Esophagus squamous epithelium (tissue), 5 donors: ENCODE data around the gene IL10. TPM values are rescaled to one million over a fixed set of nuclear protein-coding genes. Genes with fewer than 3 reads are reported as not detected.
"Not testable (repeated sequence)": the region's sequence is repeated elsewhere in the genome, so short reads cannot be mapped to it uniquely, and the experiment has no call there.

Experiments
- DNase-seq: peaks from one replicate; lab custom pipeline; 2025; lab: John Stamatoyannopoulos, UW
- H3K27ac ChIP-seq, 4 donors: fragments of 200-600 bp; sonication (generic); one replicate each; pipeline ENCODE4 v1.5.1; 2016 to 2019; ENCODE audit warnings: mild to moderate bottlenecking in 1 of 4
- H3K27me3 ChIP-seq, 4 donors: fragments of 200-600 bp; sonication (generic); 1 replicate in 3 of 4; 2 replicates in 1 of 4; pipeline versions ENCODE4 v1.5.1 to v1.6.0; 2017 to 2021; ENCODE audit warnings: antibody characterized with exemption in 1 of 4
- H3K36me3 ChIP-seq, 3 donors: fragments of 200-600 bp; sonication (generic); one replicate each; pipeline ENCODE4 v1.5.1; 2016 to 2019
- H3K4me1 ChIP-seq, 3 donors: fragments of 200-600 bp; sonication (generic); one replicate each; pipeline ENCODE4 v1.5.1; 2017 to 2019
- H3K4me3 ChIP-seq, 4 donors: fragments of 200-600 bp; sonication (generic); 1 replicate in 3 of 4; 2 replicates in 1 of 4; pipeline ENCODE4 v1.5.1; 2016 to 2019; ENCODE audit warnings: mild to moderate bottlenecking in 2 of 4, moderate library complexity in 1 of 4
- H3K9me3 ChIP-seq, 3 donors: fragments of 200-600 bp; sonication (generic); one replicate each; pipeline ENCODE4 v1.5.1; 2016 to 2019
- POLR2A ChIP-seq, 4 donors: fragments of 450-650 bp; IDR thresholded peaks; one replicate each; pipeline ENCODE4 v1.6.1; 2017; ENCODE audit warnings: antibody characterized with exemption in 4 of 4, mild to moderate bottlenecking in 4 of 4, moderate library complexity in 3 of 4
- WGBS, 2 donors: methylation state at CpG; one replicate each; pipeline ENCODE4 v1.1.5; 2018; 5-methylcytosine and 5-hydroxymethylcytosine counted together
- intact Hi-C: fragments of 100-400 bp; cut with DNase I; formaldehyde crosslinking; loops from one replicate; pipeline ENCODE4 v1.15.0; 2022
- total RNA-seq, 4 donors: library from RNA; depleted of rRNA; stranded (reverse); fragments of >200 nt; gene quantifications; one replicate each; pipeline ENCODE4 v1.1.0, GENCODE V29; 2016
- TF ChIP-seq, protein P1 (sequence below), 6 experiments: fragments of 450-650 bp in 4 of 6; fragments of 200-600 bp in 2 of 6; sonication (generic) in 2 of 6; IDR thresholded peaks; one replicate each; pipeline ENCODE4 v1.5.1; 2016 to 2019; ENCODE audit warnings: antibody characterized with exemption in 6 of 6, mild to moderate bottlenecking in 4 of 6, moderate library complexity in 4 of 6
- donor health status: DM: yes; HTN: yes; CAD: no.

IL10 gene
- total RNA-seq, 4 donors from 2014 or later: 0.70 to 2.5 (median 1.5) TPM; not detected in 1

DNA sequence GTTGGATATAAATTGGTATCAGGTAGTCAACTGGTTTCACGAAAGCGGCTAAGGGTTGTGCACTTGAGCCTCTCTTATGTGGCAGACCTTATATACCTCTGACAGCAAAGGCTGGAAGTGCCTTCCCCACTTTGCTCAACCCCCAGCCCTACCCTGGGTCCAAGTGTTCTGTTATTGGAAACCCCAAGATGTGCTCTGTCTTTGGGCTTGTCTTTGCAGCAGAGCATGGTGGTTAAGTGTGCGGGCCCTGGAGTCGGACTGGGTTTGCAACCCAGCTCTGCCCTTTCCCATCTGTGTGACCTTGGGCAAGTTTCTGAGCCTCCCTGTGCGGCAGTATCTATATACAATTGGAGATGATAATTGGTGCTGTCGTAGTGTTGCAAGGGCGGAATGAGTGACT lies 11.2 kb upstream of the IL10 start:
- no peak overlapping the region for H3K4me3 ChIP-seq
- intact Hi-C loops: no loop called here
- H3K36me3 ChIP-seq: no peaks in the 10 kb centered on the region
- H3K27me3 ChIP-seq: no peaks in the 10 kb centered on the region
- H3K9me3 ChIP-seq: no peaks in the 10 kb centered on the region
- H3K27ac ChIP-seq: no peak overlapping the region
- peaks cover 0 to 7% (median 0%) of the 10 kb centered on the region in 3 donors for H3K4me1 ChIP-seq
- no peak for DNase-seq
- 81 to 97% methylated on average over 4 to 7 of the region's 7 CpGs for WGBS, 2 donors
- no peak for TF ChIP-seq POLR2A (IDR thresholded peaks at IDR 0.05)
- TF ChIP-seq, protein P1, sequence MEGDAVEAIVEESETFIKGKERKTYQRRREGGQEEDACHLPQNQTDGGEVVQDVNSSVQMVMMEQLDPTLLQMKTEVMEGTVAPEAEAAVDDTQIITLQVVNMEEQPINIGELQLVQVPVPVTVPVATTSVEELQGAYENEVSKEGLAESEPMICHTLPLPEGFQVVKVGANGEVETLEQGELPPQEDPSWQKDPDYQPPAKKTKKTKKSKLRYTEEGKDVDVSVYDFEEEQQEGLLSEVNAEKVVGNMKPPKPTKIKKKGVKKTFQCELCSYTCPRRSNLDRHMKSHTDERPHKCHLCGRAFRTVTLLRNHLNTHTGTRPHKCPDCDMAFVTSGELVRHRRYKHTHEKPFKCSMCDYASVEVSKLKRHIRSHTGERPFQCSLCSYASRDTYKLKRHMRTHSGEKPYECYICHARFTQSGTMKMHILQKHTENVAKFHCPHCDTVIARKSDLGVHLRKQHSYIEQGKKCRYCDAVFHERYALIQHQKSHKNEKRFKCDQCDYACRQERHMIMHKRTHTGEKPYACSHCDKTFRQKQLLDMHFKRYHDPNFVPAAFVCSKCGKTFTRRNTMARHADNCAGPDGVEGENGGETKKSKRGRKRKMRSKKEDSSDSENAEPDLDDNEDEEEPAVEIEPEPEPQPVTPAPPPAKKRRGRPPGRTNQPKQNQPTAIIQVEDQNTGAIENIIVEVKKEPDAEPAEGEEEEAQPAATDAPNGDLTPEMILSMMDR (IDR thresholded peaks at IDR 0.05): no peak

DNA sequence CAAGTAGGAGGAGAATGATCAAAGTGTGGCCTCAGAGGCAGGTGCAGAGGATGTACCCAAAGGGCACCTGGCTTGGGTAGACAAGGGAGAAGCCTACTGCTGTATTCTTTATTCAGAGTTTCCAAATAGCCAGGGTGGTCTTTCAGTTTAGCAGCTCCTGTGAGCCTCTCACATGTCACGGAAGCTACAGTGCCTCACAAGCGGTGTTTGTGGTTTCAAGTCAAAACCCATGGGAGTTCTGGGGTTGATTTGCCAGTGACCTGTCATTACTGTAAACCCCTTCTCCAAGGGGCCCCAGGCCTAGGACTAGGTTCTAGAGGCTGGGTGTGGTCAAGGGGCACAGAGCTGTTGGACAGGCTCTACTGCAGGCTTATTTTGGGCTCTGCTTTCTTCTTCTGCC lies 10.2 kb upstream of the IL10 start:
- WGBS, 2 donors: 90 to 93% methylated on average over 2 of the region's 2 CpGs
- TF ChIP-seq, protein P1 (IDR thresholded peaks at IDR 0.05): no peak
- no peak for TF ChIP-seq POLR2A (IDR thresholded peaks at IDR 0.05)
- no peaks in the 10 kb centered on the region for H3K36me3 ChIP-seq

DNA sequence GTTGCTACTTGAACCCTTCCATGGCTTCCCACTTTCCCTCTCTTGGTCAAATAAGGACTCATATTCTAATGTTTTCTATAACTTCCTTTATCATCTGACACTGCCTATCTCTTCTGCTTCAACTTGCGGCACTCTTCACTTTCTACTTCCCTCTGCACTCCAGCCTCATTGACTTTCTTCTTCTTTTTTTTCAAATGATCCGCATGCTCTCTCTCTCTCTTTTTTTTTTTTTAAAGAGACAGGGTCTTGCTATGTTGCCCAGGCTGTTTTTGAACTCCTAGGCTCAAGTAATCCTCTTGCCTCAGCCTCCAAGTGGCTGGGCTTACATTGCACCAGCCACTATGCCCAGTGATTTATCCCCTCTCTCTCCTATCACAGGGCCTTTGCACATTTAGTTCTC lies 7.3 kb upstream of the IL10 start:
- intact Hi-C loops: no loop called here
- DNase-seq: no peak
- peaks cover 0 to 7% (median 0%) of the 10 kb centered on the region in 3 donors for H3K4me1 ChIP-seq
- H3K9me3 ChIP-seq: no peaks in the 10 kb centered on the region
- H3K27me3 ChIP-seq: peaks cover 0 to 5% (median 0%) of the 10 kb centered on the region in 4 donors
- no peak overlapping the region for H3K4me3 ChIP-seq
- H3K27ac ChIP-seq: no peak overlapping the region
- no peak for TF ChIP-seq POLR2A (IDR thresholded peaks at IDR 0.05)
- TF ChIP-seq, protein P1 (IDR thresholded peaks at IDR 0.05): no peak
- 65 to 73% methylated on average over 2 of the region's 2 CpGs for WGBS, 2 donors
- no peaks in the 10 kb centered on the region for H3K36me3 ChIP-seq

More for the DNA sequence above, 10.2 kb upstream of the IL10 start:
- Histone ChIP-seq H3K9me3 (no peaks in the 10 kb centered on the region), H3K27me3 (no peaks in the 10 kb centered on the region), H3K4me1 (peaks cover 0 to 7% (median 0%) of the 10 kb centered on the region in 3 donors), H3K27ac (no peak overlapping the region), H3K4me3 (no peak overlapping the region)
- DNase-seq: no peak
- intact Hi-C loops: no loop called here

DNA sequence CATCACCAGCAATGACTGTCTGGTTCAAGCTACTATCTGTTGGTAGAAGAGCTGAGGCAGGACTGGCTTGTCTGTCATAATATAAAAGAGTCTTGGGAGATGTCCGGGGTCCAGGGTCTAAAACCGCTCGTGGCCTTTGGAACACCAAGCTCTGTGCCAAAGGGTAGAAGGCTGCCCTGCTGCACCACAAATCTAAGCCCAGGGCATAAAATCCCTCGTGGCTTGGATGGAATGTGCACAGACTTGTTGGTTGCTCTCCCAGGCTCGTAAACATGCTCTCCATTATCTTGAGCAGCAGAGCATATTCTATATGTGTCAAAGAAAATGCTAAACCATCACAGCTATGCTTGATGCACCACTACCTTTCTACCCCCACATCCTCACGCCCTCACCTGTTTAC lies 6.6 kb upstream of the IL10 start:
- H3K27me3 ChIP-seq, H3K27ac ChIP-seq, H3K36me3 ChIP-seq, H3K4me3 ChIP-seq, intact Hi-C loops, H3K9me3 ChIP-seq, DNase-seq: not testable (repeated sequence)
- WGBS, 2 donors: 54 to 60% methylated on average over 3 to 6 of the region's 6 CpGs
- peaks cover 0 to 11% (median 0%) of the 10 kb centered on the region in 3 donors for H3K4me1 ChIP-seq

DNA sequence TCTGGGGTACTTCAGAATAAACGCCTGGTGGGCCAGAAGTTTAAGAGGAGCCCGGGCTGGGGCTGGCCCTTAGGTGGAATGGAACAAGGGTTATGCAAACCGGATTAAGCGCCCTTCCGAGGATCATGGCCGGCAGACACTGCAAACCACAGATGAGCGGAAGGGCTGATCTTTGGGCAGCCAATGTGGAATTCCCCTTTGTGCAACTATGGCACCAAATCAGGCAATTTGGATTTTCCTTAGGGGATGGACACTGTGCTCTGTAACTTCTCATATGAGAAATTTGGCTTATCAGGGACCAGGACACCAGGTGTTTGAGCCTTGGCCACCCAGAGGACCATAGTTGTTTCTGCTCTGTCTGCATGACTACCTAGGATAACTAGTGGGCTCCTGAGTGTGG lies 5.7 kb upstream of the IL10 start:
- Histone ChIP-seq H3K4me3 (no peak overlapping the region), H3K9me3 (no peaks in the 10 kb centered on the region), H3K36me3 (no peaks in the 10 kb centered on the region), H3K4me1 (peaks cover 0 to 11% (median 0%) of the 10 kb centered on the region in 3 donors), H3K27ac (no peak overlapping the region), H3K27me3 (peaks cover 0 to 13% (median 0%) of the 10 kb centered on the region in 4 donors)
- DNase-seq: no peak
- 90 to 92% methylated on average over 2 to 6 of the region's 7 CpGs for WGBS, 2 donors
- no peak for TF ChIP-seq POLR2A (IDR thresholded peaks at IDR 0.05)
- TF ChIP-seq, protein P1 (IDR thresholded peaks at IDR 0.05): no peak
- intact Hi-C loops: no loop called here

DNA sequence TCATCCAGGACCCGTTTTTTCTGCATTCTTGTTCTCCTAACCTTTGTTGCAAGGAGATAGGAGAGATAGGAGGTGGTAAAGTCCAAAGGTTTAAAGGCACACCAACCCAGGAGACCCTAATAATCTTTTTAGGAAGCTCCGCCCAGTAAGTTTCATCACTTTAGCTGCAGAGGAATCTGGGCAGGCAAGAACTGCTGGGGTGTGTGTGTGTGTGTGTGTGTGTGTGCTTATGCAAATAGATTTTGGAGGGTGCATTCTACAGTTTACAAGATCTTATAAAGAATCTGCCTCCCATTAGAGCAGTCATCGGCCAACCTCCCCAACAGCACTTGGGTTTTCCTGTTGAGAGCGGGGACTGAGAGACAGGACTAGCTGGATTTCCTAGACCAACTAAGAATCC lies 3.9 kb upstream of the IL10 start:
- H3K4me3 ChIP-seq: no peak overlapping the region
- DNase-seq: no peak
- no peak for TF ChIP-seq POLR2A (IDR thresholded peaks at IDR 0.05)
- TF ChIP-seq, protein P1 (IDR thresholded peaks at IDR 0.05): no peak

More for the DNA sequence above, 3.9 kb upstream of the IL10 start:
- H3K4me1 ChIP-seq: peaks cover 0 to 20% (median 0%) of the 10 kb centered on the region in 3 donors
- H3K36me3 ChIP-seq: no peaks in the 10 kb centered on the region
- H3K27ac ChIP-seq: no peak overlapping the region
- no peaks in the 10 kb centered on the region for H3K9me3 ChIP-seq
- 43 to 71% methylated on average over 2 to 3 of the region's 4 CpGs for WGBS, 2 donors
- H3K27me3 ChIP-seq: peaks cover 0 to 28% (median 0%) of the 10 kb centered on the region in 4 donors
- intact Hi-C loops: no loop called here
